Hematopoietic multipotent progenitor cell treated with erythropoietin and hydrocortisone succinate and interleukin-3 and kit ligand, for 17 days (in vitro differentiated cells): ENCODE measurements around the gene CWC15.
"Not testable (repeated sequence)": the region's sequence is repeated elsewhere in the genome, so short reads cannot be mapped to it uniquely, and the experiment has no call there.

Experiments used
- DNase-seq: peaks from one replicate; pipeline ENCODE4 v3.0.0-alpha.2; 2015; ENCODE audit warnings: low spot score

The CWC15 gene

GRCh38 chr11:94954753-94955152 lies 18.6 kb downstream of the CWC15 start:
- no peak for DNase-seq

DNA sequence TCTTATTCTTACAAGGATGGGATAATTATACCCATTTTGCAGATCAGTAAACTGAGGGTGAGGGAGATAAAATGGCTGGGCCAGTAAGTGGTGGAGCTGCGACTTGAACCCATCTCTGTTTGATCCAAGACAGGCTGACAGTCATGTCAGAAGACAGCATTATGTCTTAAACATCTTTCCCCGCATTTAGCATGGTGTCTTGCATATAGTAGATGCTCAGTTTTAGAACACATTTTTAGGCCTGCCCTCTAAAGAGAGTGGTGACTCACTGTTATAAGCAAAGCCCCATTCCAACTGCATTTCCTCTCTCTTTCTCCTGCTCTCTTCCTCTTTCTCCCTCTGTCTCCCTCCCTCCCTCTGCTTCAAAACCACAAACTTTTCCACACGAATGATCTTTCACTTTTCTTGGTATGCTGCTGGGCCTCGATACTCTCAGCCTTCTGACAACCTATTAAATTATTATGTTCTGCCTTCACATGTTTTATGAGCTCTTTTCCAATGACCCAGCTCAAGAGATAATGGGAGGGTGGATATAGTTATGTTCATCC lies 25.2 kb downstream of the CWC15 start:
- DNase-seq, result no peak

DNA sequence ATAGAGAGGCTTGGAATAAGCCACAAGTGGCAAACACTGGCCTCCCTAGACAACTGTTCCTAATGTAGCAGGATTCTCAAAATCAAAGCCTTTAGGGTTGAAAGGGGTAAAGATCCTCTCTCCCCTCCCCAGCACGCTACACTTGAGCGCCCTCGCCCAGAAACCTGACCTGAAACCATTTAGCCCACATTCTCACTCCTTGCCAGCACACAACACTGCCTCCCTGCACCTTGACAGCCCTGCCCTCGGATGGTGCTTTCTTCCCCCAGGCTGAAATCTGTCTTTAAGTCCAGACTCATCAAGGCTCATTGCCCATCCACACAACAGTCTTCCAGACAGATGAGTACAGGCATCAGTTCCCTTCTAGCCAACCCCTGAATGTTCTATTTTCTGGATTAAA lies 26.5 kb downstream of the CWC15 start:
- no peak for DNase-seq

- DNase-seq, result no peak
These were observed 32.2 kb downstream of the CWC15 start for GRCh38 chr11:94941131-94941530.

DNA sequence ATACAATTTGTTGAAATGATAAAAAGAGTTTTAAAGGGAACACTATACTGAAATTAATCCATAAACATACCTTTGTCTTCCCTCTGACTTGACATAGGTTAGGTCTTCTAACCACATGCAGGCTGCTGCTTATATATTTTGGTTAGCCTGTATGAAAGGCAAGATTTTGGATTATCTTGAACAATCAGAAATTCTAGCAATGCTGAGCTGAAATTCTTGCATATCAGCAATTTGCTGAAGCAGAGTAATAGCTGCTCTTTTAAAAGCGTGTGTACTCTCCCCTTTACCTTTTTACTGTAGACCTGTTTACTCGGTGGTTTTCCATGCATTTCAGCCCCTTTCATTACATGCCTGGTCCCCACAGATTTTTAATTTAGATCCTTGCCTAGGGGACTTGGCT lies 34.0 kb downstream of the CWC15 start:
- DNase-seq, result no peak

- DNase-seq, result no peak
These were observed 35.0 kb downstream of the CWC15 start for GRCh38 chr11:94938095-94939055.

DNA sequence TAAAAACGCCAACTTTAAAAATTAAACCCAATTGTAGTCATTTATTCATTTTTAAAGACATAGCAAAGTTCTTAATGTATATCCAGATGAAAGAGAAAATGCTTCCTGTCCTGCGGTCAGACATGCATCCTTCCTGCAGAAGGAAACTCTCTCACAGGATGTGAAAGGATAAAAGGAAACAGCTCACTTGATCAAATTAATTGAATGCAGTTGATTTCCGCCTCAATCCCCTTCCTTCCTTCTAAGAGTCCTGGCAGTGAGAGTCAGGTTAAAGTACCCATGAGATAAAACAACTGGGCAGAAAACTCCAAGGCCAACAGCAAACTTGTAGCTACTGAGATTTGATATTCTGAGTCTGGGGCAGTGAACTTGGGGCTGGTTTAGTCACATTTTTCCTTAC lies 38.5 kb downstream of the CWC15 start:
- no peak for DNase-seq

DNA sequence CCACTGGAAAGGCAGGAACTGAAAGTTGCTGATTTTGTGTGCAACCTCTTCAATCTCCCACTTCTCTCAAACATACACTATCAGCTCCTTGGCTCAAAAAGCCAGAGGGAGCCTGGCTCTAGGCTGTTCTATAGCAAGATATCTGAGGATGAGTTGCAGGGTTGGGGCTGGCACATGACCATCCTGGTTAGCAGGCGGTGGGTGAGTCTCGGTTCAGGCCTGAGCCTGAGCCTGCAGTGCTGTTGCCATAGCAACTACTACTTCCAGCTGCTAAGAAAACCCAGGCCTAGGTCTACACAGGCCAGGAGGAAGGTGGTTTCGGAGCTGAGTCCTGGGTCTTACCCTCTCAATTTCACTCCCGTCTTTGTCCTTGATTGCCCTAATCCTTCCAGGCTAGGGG lies 39.0 kb downstream of the CWC15 start:
- DNase-seq, result no peak

GRCh38 chr11:94933223-94934130 lies 39.9 kb downstream of the CWC15 start:
- no peak for DNase-seq

GRCh38 chr11:94932503-94932902 lies 40.9 kb downstream of the CWC15 start:
- no peak for DNase-seq

DNA sequence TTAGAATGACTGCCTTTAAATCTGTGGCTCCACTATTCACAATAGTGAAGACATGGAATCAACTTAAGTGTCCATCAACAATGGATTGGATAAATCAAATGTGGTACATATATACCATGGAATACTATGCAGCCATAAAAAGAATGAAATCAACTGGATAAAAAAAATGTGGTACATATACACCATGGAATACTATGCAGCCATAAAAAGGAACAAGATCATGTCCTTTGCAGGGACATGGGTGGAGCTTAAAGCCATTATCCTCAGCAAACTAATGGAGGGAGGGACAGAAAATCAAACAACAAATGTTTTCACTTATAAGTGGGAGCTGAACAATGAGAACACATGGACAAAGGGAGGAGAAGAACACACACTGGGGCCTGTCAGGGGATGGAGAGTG lies 41.3 kb downstream of the CWC15 start:
- not testable (repeated sequence) for DNase-seq

DNA sequence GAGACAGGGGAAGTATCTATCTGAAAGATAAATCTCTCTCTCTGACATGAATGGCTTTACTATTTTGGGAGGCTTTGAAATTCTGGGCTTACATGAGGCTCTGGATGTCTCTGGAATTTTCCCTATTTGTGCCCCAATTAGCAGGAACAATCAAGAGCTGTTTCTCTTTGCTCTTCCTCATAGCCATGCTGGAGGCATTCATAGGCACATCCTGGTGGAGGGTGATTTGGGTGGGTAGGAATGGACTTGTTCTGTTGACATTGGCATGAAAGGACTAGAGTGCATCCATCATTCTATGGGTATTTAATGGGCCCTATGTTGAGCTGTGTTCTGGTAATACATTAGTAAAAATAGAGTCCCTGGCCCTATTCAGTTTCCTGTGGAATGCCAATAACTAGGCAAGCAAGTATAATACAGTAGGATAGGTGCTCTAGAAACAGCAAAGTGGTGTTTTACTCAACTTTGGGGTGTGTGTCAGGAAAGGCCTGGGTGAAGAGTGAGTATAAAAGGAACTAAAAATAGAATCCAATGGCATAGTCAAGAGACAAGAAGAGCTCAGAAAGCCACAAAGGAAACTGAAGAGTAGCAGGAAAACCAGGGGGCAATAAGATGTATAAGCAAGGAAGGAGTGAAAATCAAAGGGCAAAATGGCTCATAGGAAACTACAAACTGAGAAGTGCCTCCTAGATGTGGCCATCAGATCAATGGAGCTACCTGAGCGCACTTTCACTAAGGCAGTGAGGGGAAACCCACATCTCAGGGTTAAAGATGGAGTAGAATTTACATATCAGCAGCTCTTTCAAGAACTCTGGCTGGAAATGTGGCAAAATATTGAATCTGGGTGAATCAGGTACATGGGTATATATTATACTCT lies 45.0 kb downstream of the CWC15 start:
- no peak for DNase-seq

DNA sequence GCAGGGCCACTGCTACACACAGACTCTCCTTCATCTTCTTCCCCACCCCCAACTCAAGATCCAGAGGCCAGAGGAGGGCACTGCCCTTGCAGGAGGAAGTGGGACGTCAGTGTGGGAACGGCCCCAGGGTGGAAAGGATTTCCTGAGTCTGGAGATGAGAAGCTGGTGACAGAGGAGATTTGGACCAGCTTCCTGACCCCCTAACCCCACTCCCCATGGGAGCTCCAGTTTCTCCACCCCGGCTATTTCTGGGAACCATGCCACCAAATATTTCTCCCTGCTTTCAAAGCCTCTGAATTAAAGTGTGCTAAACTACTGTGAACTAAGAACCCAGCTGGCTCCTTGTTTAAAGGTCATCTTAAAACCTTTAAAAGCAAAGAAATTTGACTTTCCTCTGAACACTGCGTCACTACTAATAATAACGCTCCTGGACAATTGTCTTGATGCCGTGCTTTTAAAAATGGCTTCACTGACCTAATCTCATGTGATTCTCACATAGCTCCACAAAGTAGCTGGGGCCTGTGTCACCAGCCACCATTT lies 46.6 kb downstream of the CWC15 start:
- DNase-seq, result no peak

DNA sequence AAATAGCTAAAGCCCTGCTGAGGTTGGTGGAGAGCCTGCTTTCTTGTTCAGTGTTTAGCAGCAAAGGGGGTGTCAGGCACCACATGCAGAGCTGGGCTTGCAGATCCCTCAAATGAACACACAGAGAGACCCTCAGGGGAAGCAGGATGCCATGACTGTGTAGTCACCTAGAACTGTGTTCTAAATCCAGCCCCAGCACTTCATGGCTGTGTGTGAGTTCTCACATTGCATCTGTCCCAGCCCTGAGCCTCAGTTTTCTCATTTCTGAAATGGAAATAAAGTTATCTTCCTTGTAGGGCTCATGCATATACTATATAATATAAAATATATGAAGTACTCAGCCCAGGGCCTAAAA lies 47.1 kb downstream of the CWC15 start:
- no peak for DNase-seq

GRCh38 chr11:94925422-94926270 lies 47.7 kb downstream of the CWC15 start:
- DNase-seq, result no peak

- no peak for DNase-seq
These were observed 48.7 kb downstream of the CWC15 start for GRCh38 chr11:94924612-94925011.

GRCh38 chr11:94924171-94924572 lies 49.2 kb downstream of the CWC15 start:
- no peak for DNase-seq

DNA sequence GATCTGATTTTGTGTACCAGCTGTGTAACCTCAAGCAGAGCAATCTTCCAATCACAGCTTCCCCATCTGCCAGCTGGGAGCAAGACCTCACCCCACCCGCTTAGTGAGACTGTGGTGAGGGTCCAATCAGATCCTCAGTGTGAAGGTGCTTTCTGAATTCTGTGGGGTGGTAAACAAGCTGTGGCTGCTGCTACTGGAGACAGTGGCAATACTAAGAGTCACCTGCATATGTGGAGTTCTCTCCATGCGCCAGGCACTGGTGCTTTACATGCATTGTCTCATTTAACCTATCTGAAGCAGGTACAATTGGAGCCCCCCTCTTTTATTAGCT lies 50.4 kb downstream of the CWC15 start:
- no peak for DNase-seq

GRCh38 chr11:94922321-94923003 lies 50.9 kb downstream of the CWC15 start:
- DNase-seq, result no peak

GRCh38 chr11:94920311-94920710 lies 53.0 kb downstream of the CWC15 start:
- no peak for DNase-seq
